NCI-H1417 (cell line): ENCODE results near the gene LIN7A.

Experiments used
- DNase-seq, 3 experiments: peaks; one replicate each; lab custom pipeline; 2025; lab: John Stamatoyannopoulos, UW

Gene LIN7A

GRCh38 chr12:80937391-80938238 lies at the start of gene LIN7A:
LIN7A (minus strand) TSS chr12:80937934; CDS start chr12:80937722, 212 bp downstream.
- peak; percentile 73 to 93 (median 93) for DNase-seq

GRCh38 chr12:80986224-80986623 lies 48.5 kb upstream of the LIN7A start:
- DNase-seq = no peak

- peak in 2 of 3 experiments; percentile 6 to 26 for DNase-seq
These were observed 42.1 kb upstream of the LIN7A start for GRCh38 chr12:80979816-80980215.

GRCh38 chr12:80979251-80979650 lies 41.5 kb upstream of the LIN7A start:
- DNase-seq = peak in 1 of 3 experiments; percentile 34

- no peak for DNase-seq
These were observed 39.6 kb upstream of the LIN7A start for GRCh38 chr12:80977346-80977745.

GRCh38 chr12:80968326-80968725 lies 30.6 kb upstream of the LIN7A start:
- DNase-seq = no peak

GRCh38 chr12:80967565-80967964 lies 29.8 kb upstream of the LIN7A start:
- DNase-seq = no peak

- no peak for DNase-seq
These were observed 28.3 kb upstream of the LIN7A start for GRCh38 chr12:80966001-80966400.

- no peak for DNase-seq
These were observed 20.4 kb upstream of the LIN7A start for GRCh38 chr12:80958162-80958561.

- DNase-seq = no peak
These were observed 17.3 kb upstream of the LIN7A start for GRCh38 chr12:80954857-80955520.

GRCh38 chr12:80952443-80952842 lies 14.7 kb upstream of the LIN7A start:
- peak in 1 of 3 experiments; percentile 41 for DNase-seq

GRCh38 chr12:80946591-80946990 lies 8.9 kb upstream of the LIN7A start:
- DNase-seq = peak in 1 of 3 experiments; percentile 25

- DNase-seq = no peak
These were observed 5.6 kb upstream of the LIN7A start for GRCh38 chr12:80943338-80943737.

- DNase-seq = no peak
These were observed 4.2 kb upstream of the LIN7A start for GRCh38 chr12:80941916-80942315.

GRCh38 chr12:80939231-80939950 lies 1.7 kb upstream of the LIN7A start:
- peak in 1 of 3 experiments; percentile 30 for DNase-seq

GRCh38 chr12:80938397-80938796 lies 663 bp upstream of the LIN7A start:
- peak in 1 of 3 experiments; percentile 45 for DNase-seq

- peak; percentile 75 to 96 (median 94) for DNase-seq
These were observed 918 bp downstream of the LIN7A start for GRCh38 chr12:80936642-80937390.

- DNase-seq = peak in 1 of 3 experiments; percentile 76
These were observed 1.4 kb downstream of the LIN7A start for GRCh38 chr12:80936353-80936641.

- peak in 2 of 3 experiments; percentile 45 to 67 for DNase-seq
These were observed 2.6 kb downstream of the LIN7A start for GRCh38 chr12:80935111-80935510.

GRCh38 chr12:80925983-80926382 lies 11.8 kb downstream of the LIN7A start:
- DNase-seq = no peak

- DNase-seq = peak in 1 of 3 experiments; percentile 47
These were observed 12.5 kb downstream of the LIN7A start for GRCh38 chr12:80925237-80925636.

GRCh38 chr12:80924437-80924836 lies 13.3 kb downstream of the LIN7A start:
- no peak for DNase-seq
